ENCODE data around the gene MYH13.

MYH13 gene

GRCh38 chr17:10339051-10339450 lies 33.8 kb downstream of the MYH13 start:
- no peak for DNase-seq

GRCh38 chr17:10337976-10338375 lies 34.8 kb downstream of the MYH13 start:
- no peak for DNase-seq

GRCh38 chr17:10337136-10337535 lies 35.7 kb downstream of the MYH13 start:
- DNase-seq: no peak

GRCh38 chr17:10336393-10336792 lies 36.4 kb downstream of the MYH13 start:
- no peak for DNase-seq

- DNase-seq: no peak
These were observed 40.3 kb downstream of the MYH13 start for GRCh38 chr17:10332515-10332914.

- DNase-seq: no peak
These were observed 43.6 kb downstream of the MYH13 start for GRCh38 chr17:10328971-10329923.

GRCh38 chr17:10328206-10328605 lies 44.6 kb downstream of the MYH13 start:
- DNase-seq: no peak

- peak; percentile 58 for DNase-seq
These were observed 45.2 kb downstream of the MYH13 start for GRCh38 chr17:10327640-10328039.

- no peak for DNase-seq
These were observed 47.6 kb downstream of the MYH13 start for GRCh38 chr17:10325031-10325695.

- DNase-seq: no peak
These were observed 48.8 kb downstream of the MYH13 start for GRCh38 chr17:10323812-10324610.

- no peak for DNase-seq
These were observed 54.3 kb downstream of the MYH13 start for GRCh38 chr17:10318535-10318934.

GRCh38 chr17:10317543-10317834 lies 55.3 kb downstream of the MYH13 start:
- no peak for DNase-seq

- DNase-seq: no peak
These were observed 55.8 kb downstream of the MYH13 start for GRCh38 chr17:10316801-10317542.

GRCh38 chr17:10314329-10314728 lies 58.5 kb downstream of the MYH13 start:
- DNase-seq: no peak

- no peak for DNase-seq
These were observed 59.7 kb downstream of the MYH13 start for GRCh38 chr17:10313037-10313672.

- DNase-seq: no peak
These were observed 61.7 kb downstream of the MYH13 start for GRCh38 chr17:10311131-10311530.

- no peak for DNase-seq
These were observed 63.5 kb downstream of the MYH13 start for GRCh38 chr17:10309003-10309974.

GRCh38 chr17:10306585-10306984 lies 66.2 kb downstream of the MYH13 start:
- no peak for DNase-seq

GRCh38 chr17:10305398-10305797 lies 67.4 kb downstream of the MYH13 start:
- no peak for DNase-seq

- no peak for DNase-seq
These were observed 68.0 kb downstream of the MYH13 start for GRCh38 chr17:10304758-10305300.

GRCh38 chr17:10297691-10298090 lies 75.1 kb downstream of the MYH13 start:
- no peak for DNase-seq

Data from SHP77 treated with DMSO at 0.1 percent for 48 hours (cell line).